HG03575 (cell line): ENCODE results near the gene KIAA1217.

Experiments
- ATAC-seq: cut with Tn5 transposase; IDR thresholded peaks from one replicate; pipeline ENCODE4 v1.9.1; 2021; ENCODE audit not compliant: unreplicated experiment, insufficient number of reproducible peaks, low FRiP score; ENCODE audit errors: extremely low read depth

The KIAA1217 gene

GRCh38 chr10:24501056-24501711 is 292.2 kb downstream of the KIAA1217 start:
- no peak for ATAC-seq

GRCh38 chr10:24502006-24502405 is 293.1 kb downstream of the KIAA1217 start:
- no peak for ATAC-seq

DNA sequence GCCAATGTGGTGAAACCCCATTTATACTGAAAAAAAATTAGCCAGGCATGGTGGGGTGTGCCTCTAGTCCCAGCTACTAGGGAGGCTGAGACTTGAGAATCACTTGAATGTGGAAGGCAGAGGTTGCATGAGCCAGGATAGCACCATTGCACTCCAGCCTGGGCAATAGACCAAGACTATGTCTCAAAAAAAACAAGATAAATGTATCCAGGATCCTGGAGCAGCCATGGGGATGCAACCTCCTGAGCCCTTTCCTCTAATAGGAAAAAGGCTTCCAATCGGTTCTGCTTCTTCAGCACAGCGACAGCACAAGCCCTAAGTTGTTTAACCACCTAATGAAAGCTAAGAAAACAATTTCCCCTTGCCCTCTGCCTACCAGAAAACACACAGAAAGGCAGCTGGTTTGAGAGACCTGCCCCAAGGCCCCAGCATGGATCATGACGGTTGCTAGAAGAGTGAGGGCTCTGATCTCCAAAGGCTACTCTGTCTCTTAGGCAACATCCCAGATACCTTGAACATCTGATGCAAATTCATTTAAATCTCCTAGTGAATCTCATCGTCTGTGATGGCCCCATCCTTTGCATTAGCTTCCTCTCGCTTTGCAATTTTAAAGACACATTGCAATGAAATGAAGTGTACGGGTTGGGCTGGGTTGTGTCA is 294.0 kb downstream of the KIAA1217 start:
- no peak for ATAC-seq

GRCh38 chr10:24503461-24504320 is 294.8 kb downstream of the KIAA1217 start:
- ATAC-seq, result no peak

- no peak for ATAC-seq
Observed at GRCh38 chr10:24505759-24506158, 296.8 kb downstream of the KIAA1217 start.

DNA sequence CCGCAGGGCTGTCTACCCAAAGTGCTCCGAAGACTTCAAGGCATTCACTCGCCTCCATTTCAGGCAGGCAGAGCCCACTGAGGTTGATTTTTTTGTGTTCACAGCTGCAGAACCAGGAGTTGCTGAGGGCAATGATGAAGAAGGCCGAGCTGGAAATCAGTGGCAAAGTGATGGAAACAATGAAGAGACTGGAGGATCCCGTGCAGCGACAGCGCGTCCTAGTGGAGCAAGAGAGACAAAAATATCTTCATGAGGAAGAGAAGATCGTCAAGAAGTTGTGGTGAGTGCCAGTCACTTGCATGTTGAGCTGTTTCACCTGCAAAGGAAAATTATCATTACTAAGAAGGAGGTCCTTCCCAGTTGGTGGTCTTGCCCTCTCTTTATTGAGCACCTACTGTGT is 304.2 kb downstream of the KIAA1217 start:
- no peak for ATAC-seq

GRCh38 chr10:24515481-24515880 is 306.5 kb downstream of the KIAA1217 start:
- no peak for ATAC-seq

- ATAC-seq, result no peak
Observed at GRCh38 chr10:24518411-24518810, 309.5 kb downstream of the KIAA1217 start.

DNA sequence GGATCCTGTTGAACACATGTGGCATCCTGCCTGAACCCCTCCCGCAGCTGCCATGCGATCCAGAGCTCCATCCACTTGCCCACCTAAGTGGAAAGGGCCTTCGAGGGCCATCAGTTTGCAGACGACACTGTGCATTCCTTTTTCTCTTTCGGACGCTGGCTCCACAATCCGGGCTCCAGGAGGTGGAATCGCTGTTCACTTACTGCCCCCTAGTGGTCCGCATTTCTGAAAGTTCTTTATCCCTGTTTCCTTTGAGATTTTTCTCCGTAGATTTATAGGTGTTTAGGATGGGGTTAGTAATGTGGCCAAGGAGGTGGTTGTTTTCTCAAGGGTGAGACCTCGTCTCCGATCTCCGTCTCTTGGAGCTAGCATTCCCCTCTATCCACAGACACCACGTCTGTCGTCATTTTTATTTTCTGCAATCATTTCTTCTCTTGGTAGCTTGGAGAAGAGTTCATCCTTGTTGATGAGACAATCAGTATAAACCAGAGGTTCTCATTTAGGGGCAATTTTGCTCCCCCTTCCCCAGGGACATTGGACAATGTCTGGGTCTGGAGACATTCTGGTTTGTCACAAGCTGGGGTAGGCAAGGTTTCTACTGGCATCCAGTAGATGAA is 310.2 kb downstream of the KIAA1217 start:
- no peak for ATAC-seq

DNA sequence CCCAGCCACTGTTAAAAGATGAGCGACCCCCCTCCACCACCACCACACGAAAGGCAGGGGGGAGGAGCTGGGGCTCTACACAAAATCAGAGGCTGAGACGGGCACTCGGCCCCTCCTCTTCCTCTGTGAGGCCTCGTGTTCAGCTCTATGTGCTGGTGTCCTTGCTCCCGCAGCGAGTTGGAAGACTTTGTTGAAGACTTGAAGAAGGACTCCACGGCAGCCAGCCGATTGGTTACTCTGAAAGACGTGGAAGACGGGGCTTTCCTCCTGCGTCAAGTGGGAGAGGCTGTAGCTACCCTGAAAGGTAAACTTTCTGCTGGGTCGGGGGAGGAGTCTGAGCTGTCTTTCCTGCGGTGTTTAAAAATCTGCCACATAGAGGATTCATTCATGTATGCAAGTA is 311.0 kb downstream of the KIAA1217 start:
- no peak for ATAC-seq

GRCh38 chr10:24524314-24524713 is 315.4 kb downstream of the KIAA1217 start:
- ATAC-seq, result no peak

GRCh38 chr10:24526085-24526649 is 317.2 kb downstream of the KIAA1217 start:
- no peak for ATAC-seq

DNA sequence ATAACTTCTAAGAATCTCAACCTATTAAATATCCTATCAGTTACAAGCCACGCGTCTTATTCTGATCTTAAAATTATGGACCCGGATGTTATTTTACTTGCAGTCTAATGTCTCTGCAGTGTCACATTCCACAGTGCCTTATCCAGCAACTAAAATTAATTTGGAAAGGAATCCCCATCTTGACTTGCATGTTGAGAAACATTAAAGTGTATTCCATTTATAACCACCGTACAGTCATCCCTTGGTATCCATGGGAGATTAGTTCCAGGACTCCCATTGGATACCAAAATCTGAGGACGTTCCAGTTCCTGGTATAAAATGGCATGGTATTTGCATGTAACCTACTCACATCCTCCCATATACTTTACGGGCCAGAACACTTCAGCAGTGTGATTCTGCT is 320.0 kb downstream of the KIAA1217 start:
- ATAC-seq, result no peak

GRCh38 chr10:24531439-24531838 is 322.5 kb downstream of the KIAA1217 start:
- no peak for ATAC-seq

DNA sequence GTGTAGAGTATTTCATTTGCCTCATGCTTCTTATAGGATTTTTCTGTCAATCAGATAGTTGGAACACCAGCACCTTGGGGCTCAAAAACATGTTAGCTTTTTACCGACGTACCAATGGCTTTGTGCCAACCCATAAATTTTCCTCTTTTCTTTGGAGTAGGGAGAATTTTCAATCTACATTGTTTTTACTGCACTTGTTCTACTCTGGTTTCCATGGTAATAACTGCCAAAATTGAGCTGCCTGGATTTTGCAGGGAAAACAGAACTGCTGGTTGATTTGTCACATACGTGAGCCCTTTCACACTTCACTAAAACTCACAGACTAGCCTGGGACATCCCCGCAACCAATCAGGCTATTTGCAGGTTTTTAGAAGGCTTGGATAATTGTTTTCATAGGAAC is 325.0 kb downstream of the KIAA1217 start:
- ATAC-seq, result no peak

- no peak for ATAC-seq
Observed at GRCh38 chr10:24536636-24537035, 327.7 kb downstream of the KIAA1217 start.

GRCh38 chr10:24541239-24541753 is 332.4 kb downstream of the KIAA1217 start:
- ATAC-seq, result no peak

- ATAC-seq, result no peak
Observed at GRCh38 chr10:24542314-24543270, 333.7 kb downstream of the KIAA1217 start.
